Measurements from ENCODE around the gene AUNIP. TPM values are rescaled to one million over a fixed set of nuclear protein-coding genes. Genes with fewer than 3 reads are reported as not detected.

The AUNIP gene
- total RNA-seq, 1 donor from 2014 or later, result 0.82 TPM

Small RNA genes lying within 50 kb of the gene (small RNA-seq; reads per million reads assigned to genes)
- not detected for gene AL033528.1
- not detected for gene RF00019
- gene SNRPFP2, result not detected

Other genes with a start within 250 kb of the AUNIP start
- 5.3 TPM for gene MAN1C1, start 242.7 kb downstream of the AUNIP start, total RNA-seq
- gene SELENON, start 59.3 kb downstream of the AUNIP start, total RNA-seq, result 6.1 TPM
- 33.0 TPM for gene MTFR1L, start 39.5 kb downstream of the AUNIP start, total RNA-seq
- 8.6 TPM for gene PAQR7, start 16.3 kb upstream of the AUNIP start, total RNA-seq
- gene STMN1, start 47.0 kb upstream of the AUNIP start, total RNA-seq, result 1,181 TPM
- gene PAFAH2, start 138.6 kb upstream of the AUNIP start, total RNA-seq, result 2.4 TPM
- gene EXTL1, start 162.3 kb upstream of the AUNIP start, total RNA-seq, result 1.2 TPM
- not detected for gene SLC30A2, start 186.7 kb upstream of the AUNIP start, total RNA-seq
- gene TRIM63, start 208.2 kb upstream of the AUNIP start, total RNA-seq, result not detected